Fibroblast of peridontal ligament (primary cell): Measurements from ENCODE around the gene SLC35B3.

Experiments used
- DNase-seq: peaks from one replicate; pipeline ENCODE4 v3.0.0-alpha.2; 2010; ENCODE audit errors: extremely low read depth

The SLC35B3 gene

GRCh38 chr6:8415280-8415679, 20.1 kb downstream of the SLC35B3 start:
- DNase-seq, result no peak

- DNase-seq, result no peak
Measured at GRCh38 chr6:8414844-8415243, 20.5 kb downstream of the SLC35B3 start.

- peak; percentile 1 for DNase-seq
Measured at GRCh38 chr6:8405946-8406345, 29.4 kb downstream of the SLC35B3 start.

- DNase-seq, result no peak
Measured at GRCh38 chr6:8402546-8402945, 32.8 kb downstream of the SLC35B3 start.

GRCh38 chr6:8400663-8401062, 34.7 kb downstream of the SLC35B3 start:
- no peak for DNase-seq

- DNase-seq, result no peak
Measured at GRCh38 chr6:8392569-8392968, 42.8 kb downstream of the SLC35B3 start.

GRCh38 chr6:8391934-8392333, 43.4 kb downstream of the SLC35B3 start:
- DNase-seq, result no peak

- DNase-seq, result no peak
Measured at GRCh38 chr6:8389036-8389818, 46.1 kb downstream of the SLC35B3 start.

GRCh38 chr6:8387942-8388437, 47.4 kb downstream of the SLC35B3 start:
- DNase-seq, result no peak

GRCh38 chr6:8383584-8383983, 51.8 kb downstream of the SLC35B3 start:
- no peak for DNase-seq

- no peak for DNase-seq
Measured at GRCh38 chr6:8382434-8382833, 52.9 kb downstream of the SLC35B3 start.

GRCh38 chr6:8375916-8376315, 59.4 kb downstream of the SLC35B3 start:
- DNase-seq, result no peak
